ENCODE results near the gene EVI5L. TPM values are rescaled to one million over a fixed set of nuclear protein-coding genes. Genes with fewer than 3 reads are reported as not detected.
A peak's percentile ranks its signal among the peaks of the same experiment; 100 is the strongest.

Gene EVI5L
- total RNA-seq, 4 donors from 2014 or later, result 7.7 to 22.3 (median 14.9) TPM

GRCh38 chr19:7787602-7788177 is 42.3 kb upstream of the EVI5L start:
- TF ChIP-seq POLR2A (IDR thresholded peaks at IDR 0.05), result no peak
- TF ChIP-seq CTCF (IDR thresholded peaks at IDR 0.05), result no peak
- Histone ChIP-seq H3K4me3 (peak overlapping the region in 1 of 4 donors; percentile 2), H3K27me3 (peaks cover 0 to 27% of the 10 kb centered on the region in 2 donors), H3K27ac (no peak overlapping the region), H3K4me1 (peaks cover 0 to 21% (median 8%) of the 10 kb centered on the region in 4 donors), H3K9me3 (peaks cover 0 to 3% (median 0%) of the 10 kb centered on the region in 4 donors), H3K36me3 (no peaks in the 10 kb centered on the region)
- DNase-seq, result no peak

DNA sequence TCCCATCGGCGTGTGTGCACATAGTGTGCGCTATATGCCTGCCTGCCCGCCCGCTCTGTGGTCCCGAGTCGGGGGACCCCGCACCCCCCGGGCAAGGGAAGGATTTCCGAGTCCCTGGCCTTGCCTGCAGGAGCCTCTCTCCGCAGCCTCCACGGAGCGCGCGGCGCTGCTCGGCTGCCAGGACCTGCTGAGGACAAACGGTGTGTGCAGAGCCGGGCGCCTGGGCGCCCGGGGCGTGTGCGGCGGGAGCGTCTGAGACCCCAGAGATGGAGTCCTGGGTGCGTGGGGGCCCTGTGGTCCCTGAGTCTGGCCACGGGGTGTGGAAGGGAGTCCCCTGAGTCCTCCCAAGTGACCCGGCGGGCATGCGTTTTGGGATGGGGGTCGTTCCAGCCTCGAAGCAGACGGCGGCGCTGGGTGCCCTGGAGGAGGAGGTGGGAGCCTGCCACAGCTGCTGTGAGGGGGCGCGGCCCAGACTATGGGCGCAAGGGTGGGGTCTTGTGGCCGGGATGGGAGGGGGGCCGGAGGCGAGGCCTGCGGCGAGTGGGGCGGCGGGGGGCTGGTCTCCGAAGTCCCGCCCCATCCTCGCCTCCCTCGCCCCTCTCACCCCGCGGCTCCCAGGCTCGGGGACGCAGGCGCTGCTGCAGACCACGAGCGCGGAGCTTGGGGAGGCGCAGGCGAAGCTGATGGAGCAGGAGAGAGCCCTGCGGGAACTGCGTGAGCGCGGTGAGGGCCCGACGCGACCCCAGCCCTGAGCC is 41.7 kb upstream of the EVI5L start:
- DNase-seq, result no peak
- H3K9me3 ChIP-seq, result peaks cover 0 to 3% (median 0%) of the 10 kb centered on the region in 4 donors
- H3K27me3 ChIP-seq, result peaks cover 0 to 27% of the 10 kb centered on the region in 2 donors
- peaks cover 0 to 21% (median 8%) of the 10 kb centered on the region in 4 donors for H3K4me1 ChIP-seq
- H3K4me3 ChIP-seq, result peak overlapping the region in 2 of 4 donors; percentile 2 to 15
- TF ChIP-seq CTCF (IDR thresholded peaks at IDR 0.05) (no peak), POLR2A (IDR thresholded peaks at IDR 0.05) (no peak)
- H3K27ac ChIP-seq, result no peak overlapping the region
- H3K36me3 ChIP-seq, result no peaks in the 10 kb centered on the region

DNA sequence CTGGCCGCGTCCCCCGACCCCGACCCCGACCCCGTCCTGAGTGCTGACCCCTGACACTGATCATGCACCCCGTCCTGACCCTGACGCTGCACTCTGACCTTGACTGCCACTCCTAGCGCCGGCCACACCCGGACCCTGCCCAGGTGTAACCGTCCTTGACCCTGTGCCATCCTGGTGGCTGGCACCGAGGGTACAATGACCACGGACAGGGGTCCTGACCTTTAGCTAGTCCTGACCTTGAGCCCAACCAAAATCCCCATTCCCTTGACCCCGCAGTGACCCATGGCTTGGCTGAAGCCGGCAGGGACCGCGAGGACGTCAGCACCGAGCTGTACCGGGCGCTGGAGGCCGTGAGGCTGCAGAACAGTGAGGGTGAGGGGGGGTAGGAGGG is 41.1 kb upstream of the EVI5L start:
- no peak for DNase-seq
- H3K27ac ChIP-seq, result no peak overlapping the region
- TF ChIP-seq POLR2A (IDR thresholded peaks at IDR 0.05) (no peak), CTCF (IDR thresholded peaks at IDR 0.05) (no peak)
- peaks cover 0 to 3% (median 0%) of the 10 kb centered on the region in 4 donors for H3K9me3 ChIP-seq
- H3K36me3 ChIP-seq, result no peaks in the 10 kb centered on the region
- peaks cover 0 to 21% (median 8%) of the 10 kb centered on the region in 4 donors for H3K4me1 ChIP-seq
- H3K27me3 ChIP-seq, result peaks cover 0 to 27% of the 10 kb centered on the region in 2 donors
- peak overlapping the region in 1 of 4 donors; percentile 15 for H3K4me3 ChIP-seq

DNA sequence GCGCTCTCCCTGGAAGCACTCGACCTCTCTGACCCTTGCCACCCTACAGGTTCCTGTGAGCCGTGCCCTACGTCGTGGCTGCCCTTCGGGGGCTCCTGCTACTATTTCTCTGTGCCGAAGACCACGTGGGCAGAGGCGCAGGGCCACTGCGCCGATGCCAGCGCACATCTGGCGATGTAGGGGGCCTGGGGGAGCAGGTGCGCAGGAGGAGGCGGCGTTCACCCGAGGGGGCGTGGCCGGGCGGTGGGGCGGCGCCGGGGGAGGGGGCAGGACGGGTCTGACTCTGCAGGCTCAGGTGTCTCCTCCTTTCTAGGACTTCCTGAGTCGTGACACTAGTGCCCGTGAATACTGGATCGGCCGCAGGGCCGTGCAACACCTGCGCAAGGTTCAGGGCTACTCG is 40.6 kb upstream of the EVI5L start:
- peak in 1 of 3 donors; percentile 56 for DNase-seq
- peaks cover 0 to 27% of the 10 kb centered on the region in 2 donors for H3K27me3 ChIP-seq
- H3K4me3 ChIP-seq, result peak overlapping the region in 2 of 4 donors; percentile 13 to 15
- no peaks in the 10 kb centered on the region for H3K36me3 ChIP-seq
- TF ChIP-seq CTCF (IDR thresholded peaks at IDR 0.05) (no peak), POLR2A (IDR thresholded peaks at IDR 0.05) (no peak)
- peaks cover 0 to 21% (median 8%) of the 10 kb centered on the region in 4 donors for H3K4me1 ChIP-seq
- peaks cover 0 to 3% (median 0%) of the 10 kb centered on the region in 4 donors for H3K9me3 ChIP-seq
- H3K27ac ChIP-seq, result no peak overlapping the region

DNA sequence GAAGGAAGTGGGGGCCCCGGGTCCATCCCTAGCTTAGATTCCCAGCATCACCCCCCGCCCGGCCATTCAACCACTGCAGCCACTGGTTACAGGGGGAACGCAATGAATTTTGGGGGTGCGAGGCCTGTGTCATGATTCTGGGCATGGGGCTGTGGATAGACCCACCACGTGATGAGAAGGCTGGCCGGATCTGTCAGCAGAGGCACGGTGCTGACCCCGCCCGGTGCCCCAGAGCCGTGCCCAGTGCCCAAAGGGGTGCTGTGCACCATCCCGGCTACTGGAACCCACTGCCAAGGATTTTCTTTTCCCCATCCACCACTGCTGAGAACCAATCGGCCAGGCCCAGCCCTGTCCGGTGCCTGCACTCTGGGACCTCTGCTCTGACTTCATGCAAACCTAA is 39.6 kb upstream of the EVI5L start:
- no peaks in the 10 kb centered on the region for H3K36me3 ChIP-seq
- peaks cover 0 to 27% of the 10 kb centered on the region in 2 donors for H3K27me3 ChIP-seq
- no peak overlapping the region for H3K4me3 ChIP-seq
- H3K27ac ChIP-seq, result no peak overlapping the region
- no peaks in the 10 kb centered on the region for H3K9me3 ChIP-seq
- H3K4me1 ChIP-seq, result peaks cover 0 to 21% (median 8%) of the 10 kb centered on the region in 4 donors
- TF ChIP-seq POLR2A (IDR thresholded peaks at IDR 0.05) (no peak), CTCF (IDR thresholded peaks at IDR 0.05) (no peak)
- DNase-seq, result no peak
